HUDEP-2 (cell line): ENCODE measurements around the gene NBPF10.
"Not testable (repeated sequence)": the region's sequence is repeated elsewhere in the genome, so short reads cannot be mapped to it uniquely, and the experiment has no call there.

Source experiments
- DNase-seq, 76 experiments: peaks; one replicate each; lab custom pipeline; 2025; ENCODE audit not compliant: unreplicated experiment in 76 of 76; lab: John Stamatoyannopoulos, UW

NBPF10 gene, protein sequence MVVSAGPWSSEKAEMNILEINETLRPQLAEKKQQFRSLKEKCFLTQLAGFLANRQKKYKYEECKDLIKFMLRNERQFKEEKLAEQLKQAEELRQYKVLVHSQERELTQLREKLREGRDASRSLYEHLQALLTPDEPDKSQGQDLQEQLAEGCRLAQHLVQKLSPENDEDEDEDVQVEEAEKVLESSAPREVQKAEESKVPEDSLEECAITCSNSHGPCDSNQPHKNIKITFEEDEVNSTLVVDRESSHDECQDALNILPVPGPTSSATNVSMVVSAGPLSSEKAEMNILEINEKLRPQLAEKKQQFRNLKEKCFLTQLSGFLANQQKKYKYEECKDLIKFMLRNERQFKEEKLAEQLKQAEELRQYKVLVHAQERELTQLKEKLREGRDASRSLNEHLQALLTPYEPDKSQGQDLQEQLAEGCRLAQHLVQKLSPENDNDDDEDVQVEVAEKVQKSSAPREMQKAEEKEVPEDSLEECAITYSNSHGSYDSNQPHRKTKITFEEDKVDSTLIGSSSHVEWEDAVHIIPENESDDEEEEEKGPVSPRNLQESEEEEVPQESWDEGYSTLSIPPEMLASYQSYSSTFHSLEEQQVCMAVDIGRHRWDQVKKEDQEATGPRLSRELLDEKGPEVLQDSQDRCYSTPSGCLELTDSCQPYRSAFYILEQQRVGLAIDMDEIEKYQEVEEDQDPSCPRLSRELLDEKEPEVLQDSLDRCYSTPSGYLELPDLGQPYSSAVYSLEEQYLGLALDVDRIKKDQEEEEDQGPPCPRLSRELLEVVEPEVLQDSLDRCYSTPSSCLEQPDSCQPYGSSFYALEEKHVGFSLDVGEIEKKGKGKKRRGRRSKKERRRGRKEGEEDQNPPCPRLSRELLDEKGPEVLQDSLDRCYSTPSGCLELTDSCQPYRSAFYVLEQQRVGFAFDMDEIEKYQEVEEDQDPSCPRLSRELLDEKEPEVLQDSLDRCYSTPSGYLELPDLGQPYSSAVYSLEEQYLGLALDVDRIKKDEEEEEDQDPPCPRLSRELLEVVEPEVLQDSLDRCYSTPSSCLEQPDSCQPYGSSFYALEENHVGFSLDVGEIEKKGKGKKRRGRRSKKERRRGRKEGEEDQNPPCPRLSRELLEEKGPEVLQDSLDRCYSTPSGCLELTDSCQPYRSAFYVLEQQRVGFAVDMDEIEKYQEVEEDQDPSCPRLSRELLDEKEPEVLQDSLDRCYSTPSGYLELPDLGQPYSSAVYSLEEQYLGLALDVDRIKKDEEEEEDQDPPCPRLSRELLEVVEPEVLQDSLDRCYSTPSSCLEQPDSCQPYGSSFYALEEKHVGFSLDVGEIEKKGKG (N-terminal part only)

GRCh38 chr1:146144465-146144864 is at the start of gene NBPF10:
Gene NBPF10 (minus strand): TSS chr1:146144804. CDS start chr1:146144769, 35 bp downstream.
- not testable (repeated sequence) for DNase-seq

DNA sequence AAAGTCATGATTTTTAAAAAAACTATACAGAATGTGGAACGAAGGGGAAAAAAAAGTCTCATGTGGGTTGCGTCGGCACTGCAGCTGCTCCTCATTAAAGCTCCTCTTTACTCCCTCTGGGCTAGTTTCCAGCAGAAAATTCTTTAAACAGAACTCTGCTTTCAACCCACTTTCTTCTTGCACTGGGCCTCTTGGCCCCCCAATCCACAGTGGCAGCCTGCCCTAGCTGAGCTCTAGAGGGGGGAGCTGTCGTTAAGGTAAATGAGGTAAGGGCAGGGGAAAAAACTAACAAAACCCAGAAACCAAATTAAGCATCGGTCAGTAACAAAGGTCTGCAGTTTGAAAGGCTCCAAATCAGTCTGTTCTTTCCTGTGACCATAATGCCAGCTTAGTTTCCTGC is 29.9 kb upstream of the NBPF10 start:
- not testable (repeated sequence) for DNase-seq

- DNase-seq, result not testable (repeated sequence)
These were observed 23.1 kb upstream of the NBPF10 start for GRCh38 chr1:146167740-146168139.

DNA sequence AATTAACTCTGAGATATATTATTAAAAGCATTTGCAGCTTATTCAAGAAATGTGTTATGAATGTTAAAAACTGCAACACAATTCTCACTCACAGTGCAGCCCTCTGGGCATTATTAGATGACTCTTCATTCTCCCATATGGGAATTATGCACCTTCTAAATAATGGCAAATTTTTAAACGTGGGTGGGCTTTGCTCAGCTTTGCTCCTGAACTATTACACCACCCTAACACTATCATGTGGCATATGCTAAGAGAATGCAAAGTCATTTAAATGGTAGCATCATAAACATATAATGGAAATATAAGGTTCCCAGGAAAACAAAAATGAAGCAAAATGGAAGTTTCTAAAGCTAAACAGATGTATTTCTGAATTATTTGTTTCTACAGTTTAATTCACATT is 22.7 kb upstream of the NBPF10 start:
- DNase-seq, result not testable (repeated sequence)
